B cell (primary cell): ENCODE measurements around the gene MVD.

Experiments
- CTCF ChIP-seq: fragments of 200-600 bp; IDR thresholded peaks from one replicate; pipeline ENCODE4 v1.8.0; 2022; ENCODE audit warnings: antibody characterized with exemption, mild to moderate bottlenecking
- EZH2 ChIP-seq: IDR thresholded peaks from 2 replicates; pipeline ENCODE4 v1.6.1; 2012; ENCODE audit warnings: borderline replicate concordance, low read depth, mild to moderate bottlenecking, moderate library complexity, low read length; ENCODE audit not compliant: insufficient read depth, poor library complexity, severe bottlenecking

GRCh38 chr16:88624977-88625576 lies 37.8 kb downstream of the MVD start:
- TF ChIP-seq CTCF: no peak
- TF ChIP-seq EZH2: no peak
